AG09319 (cell line): Measurements from ENCODE around the gene LCNL1.

Source experiments
- DNase-seq: peaks from one replicate; pipeline ENCODE4 v3.0.0-alpha.2; 2010; ENCODE audit warnings: low read depth; ENCODE audit errors: extremely low read depth
- TF ChIP-seq, protein P1 (sequence below): IDR thresholded peaks from 2 replicates; pipeline ENCODE4 v1.5.1; 2011; ENCODE audit warnings: low read depth, mild to moderate bottlenecking, inconsistent platforms, low read length, moderate library complexity

Gene LCNL1

DNA sequence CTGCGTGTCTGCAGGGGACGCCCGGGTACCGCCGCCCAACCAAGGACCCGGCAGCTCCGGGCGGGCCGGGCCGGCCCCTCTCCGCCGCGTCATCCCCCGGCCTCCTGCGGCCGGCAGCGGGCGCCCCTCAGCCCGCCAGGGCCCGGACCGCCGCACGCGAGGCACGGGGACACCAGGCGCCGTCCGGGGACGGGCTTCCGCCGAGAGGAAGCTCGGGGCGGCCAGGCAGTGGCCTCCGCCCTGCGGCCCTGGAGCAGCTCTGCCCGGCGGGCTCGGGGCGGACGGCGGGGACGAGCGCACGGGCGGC lies 38.6 kb upstream of the LCNL1 start:
- TF ChIP-seq, protein P1, sequence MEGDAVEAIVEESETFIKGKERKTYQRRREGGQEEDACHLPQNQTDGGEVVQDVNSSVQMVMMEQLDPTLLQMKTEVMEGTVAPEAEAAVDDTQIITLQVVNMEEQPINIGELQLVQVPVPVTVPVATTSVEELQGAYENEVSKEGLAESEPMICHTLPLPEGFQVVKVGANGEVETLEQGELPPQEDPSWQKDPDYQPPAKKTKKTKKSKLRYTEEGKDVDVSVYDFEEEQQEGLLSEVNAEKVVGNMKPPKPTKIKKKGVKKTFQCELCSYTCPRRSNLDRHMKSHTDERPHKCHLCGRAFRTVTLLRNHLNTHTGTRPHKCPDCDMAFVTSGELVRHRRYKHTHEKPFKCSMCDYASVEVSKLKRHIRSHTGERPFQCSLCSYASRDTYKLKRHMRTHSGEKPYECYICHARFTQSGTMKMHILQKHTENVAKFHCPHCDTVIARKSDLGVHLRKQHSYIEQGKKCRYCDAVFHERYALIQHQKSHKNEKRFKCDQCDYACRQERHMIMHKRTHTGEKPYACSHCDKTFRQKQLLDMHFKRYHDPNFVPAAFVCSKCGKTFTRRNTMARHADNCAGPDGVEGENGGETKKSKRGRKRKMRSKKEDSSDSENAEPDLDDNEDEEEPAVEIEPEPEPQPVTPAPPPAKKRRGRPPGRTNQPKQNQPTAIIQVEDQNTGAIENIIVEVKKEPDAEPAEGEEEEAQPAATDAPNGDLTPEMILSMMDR = no peak
- peak; percentile 32 for DNase-seq

DNA sequence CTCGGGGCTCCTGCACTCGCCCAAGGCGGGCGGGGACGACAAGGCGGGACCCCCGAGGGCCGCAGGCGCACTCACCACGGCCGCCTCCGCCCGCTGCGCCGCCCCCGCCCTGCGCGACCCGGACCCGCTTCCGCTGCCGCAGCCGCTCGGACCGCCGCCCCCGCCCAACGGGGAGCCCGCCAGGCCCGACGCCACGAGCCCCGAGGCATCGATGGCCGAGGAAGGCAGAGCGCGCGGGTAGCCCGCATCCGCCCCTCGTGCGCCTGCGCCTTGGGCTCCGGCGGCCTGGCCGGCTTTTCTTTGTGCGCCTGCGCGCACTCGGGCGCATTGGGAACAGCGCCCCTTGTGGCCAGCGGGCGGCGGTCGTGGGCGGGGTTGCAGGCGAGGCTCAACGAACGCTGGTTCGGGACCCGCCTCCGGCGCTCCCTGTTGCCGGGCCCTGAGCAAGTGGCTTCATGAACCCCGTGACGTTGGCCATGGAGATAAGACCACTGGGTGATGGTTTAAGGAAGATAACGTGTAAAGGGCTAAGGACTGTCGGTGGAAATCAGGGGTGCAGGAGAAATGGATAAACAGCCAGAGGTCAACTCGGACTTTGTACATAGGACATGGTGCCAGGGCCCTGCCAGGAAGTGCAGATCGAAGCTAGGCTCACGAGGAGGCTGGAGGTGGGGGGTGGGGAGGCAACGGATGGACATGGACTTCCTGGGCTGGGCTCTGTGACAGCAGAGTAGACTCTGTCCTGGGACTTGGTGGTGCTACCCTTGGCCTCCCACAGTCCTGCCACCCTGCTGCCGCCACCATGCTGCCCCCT lies 38.1 kb upstream of the LCNL1 start, which contains the start of the genes C8G and FBXW5:
Gene C8G (plus strand): TSS at position 725 of the 814 bp plus-strand sequence. CDS start 78 bp downstream, at position 803.
Gene FBXW5 (minus strand): TSS at position 220 of the 814 bp plus-strand sequence. CDS start 655 bp downstream, outside the sequence.
- DNase-seq = peak; percentile 79
- TF ChIP-seq, protein P1 = peak; percentile 82

DNA sequence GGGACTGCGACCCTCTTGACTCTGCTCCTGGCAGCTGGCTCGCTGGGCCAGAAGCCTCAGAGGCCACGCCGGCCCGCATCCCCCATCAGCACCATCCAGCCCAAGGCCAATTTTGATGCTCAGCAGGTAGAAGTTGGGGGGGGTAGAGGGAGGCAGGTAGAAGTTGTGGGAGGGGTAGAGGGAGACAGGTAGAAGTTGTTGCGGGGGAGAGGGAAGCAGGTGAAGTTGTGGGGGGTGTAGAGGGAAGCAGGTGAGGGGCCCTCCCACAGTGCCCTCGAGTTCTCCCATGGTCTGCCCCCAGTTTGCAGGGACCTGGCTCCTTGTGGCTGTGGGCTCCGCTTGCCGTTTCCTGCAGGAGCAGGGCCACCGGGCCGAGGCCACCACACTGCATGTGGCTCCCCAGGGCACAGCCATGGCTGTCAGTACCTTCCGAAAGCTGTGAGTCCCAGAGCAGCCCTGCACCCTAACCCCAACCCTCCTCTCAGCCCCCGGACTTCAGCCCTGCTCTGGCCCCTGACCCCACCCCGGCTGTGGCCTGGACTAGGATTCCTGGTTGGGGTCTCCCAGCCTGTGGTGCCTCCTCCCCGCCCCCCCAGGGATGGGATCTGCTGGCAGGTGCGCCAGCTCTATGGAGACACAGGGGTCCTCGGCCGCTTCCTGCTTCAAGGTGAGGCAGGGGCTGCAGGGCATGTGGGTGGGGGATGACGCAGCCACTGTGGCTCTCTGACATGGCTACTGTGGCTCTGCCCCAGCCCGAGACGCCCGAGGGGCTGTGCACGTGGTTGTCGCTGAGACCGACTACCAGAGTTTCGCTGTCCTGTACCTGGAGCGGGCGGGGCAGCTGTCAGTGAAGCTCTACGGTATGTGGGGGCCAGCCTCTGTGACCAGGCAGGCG lies 37.2 kb upstream of the LCNL1 start:
- no peak for DNase-seq
- TF ChIP-seq, protein P1 = no peak

DNA sequence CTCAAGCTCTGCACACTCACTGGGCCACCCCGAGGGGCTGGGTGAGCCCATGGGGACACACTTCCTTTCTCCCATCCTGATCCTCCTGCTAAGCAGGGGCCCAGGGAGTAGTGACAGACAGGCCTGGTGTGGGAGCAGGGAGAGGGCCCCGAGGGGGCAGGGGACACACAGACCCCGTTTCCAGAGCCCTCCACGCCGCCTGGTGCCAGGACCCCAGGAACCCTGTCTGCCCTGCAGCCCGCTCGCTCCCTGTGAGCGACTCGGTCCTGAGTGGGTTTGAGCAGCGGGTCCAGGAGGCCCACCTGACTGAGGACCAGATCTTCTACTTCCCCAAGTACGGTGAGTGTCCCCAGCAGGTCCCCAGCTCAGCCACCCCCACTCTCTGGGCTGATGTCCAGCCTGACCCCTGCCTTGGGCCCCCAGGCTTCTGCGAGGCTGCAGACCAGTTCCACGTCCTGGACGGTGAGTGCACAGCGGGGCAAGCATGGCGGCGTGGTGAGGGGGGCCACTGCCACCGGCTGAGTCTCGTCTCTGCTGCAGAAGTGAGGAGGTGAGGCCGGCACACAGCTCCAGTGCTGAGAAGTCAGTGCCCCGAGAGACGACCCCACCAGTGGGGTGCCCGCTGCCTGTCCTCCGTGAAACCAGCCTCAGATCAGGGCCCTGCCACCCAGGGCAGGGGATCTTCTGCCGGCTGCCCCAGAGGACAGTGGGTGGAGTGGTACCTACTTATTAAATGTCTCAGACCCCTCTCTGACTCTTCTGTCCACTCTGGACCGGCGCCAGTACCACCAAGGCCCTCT lies 36.4 kb upstream of the LCNL1 start:
- DNase-seq = no peak
- TF ChIP-seq, protein P1 = no peak

DNA sequence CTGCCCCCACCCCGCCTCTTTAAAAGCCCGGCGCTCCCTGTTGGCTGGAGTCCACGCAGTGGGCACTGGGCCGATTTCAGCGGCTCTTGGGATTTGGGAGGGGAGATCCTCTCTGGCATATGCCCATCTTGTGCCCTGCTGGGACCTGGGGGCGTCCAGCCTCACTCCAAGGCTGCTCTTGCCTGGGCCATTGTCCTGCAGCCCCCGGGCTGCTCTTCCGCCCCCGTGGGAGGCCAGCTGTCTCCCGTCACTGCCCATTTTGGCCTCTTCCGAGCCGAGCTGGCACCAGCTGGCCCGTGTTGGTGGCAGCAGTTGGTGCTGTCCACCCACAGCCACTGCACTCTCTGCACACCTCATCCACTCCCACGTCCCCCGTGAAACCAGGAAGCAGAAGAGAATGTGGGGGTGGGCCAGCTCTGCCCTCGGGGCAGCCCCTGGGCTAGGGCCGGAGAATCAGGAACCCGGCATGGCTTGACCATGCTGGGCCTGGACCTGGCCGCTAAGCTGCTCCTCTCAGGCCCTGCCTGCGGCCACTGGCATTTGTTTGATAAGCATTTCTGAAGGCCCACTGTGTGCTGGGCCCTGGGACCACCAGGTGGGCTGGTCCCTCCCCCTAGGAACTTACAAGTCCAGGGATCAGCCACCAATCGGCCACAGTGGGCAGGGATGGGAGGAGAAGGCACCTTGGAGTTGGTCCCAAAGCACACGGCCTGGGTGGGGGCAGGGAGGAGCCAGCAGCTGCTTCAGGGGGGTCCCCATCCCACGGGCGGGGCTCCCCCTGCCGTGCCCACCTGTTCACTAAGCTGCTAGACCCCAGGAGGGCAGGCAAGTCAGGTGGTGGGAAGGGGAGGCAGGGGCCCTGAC lies 35.5 kb upstream of the LCNL1 start:
- no peak for DNase-seq
- TF ChIP-seq, protein P1 = no peak

DNA sequence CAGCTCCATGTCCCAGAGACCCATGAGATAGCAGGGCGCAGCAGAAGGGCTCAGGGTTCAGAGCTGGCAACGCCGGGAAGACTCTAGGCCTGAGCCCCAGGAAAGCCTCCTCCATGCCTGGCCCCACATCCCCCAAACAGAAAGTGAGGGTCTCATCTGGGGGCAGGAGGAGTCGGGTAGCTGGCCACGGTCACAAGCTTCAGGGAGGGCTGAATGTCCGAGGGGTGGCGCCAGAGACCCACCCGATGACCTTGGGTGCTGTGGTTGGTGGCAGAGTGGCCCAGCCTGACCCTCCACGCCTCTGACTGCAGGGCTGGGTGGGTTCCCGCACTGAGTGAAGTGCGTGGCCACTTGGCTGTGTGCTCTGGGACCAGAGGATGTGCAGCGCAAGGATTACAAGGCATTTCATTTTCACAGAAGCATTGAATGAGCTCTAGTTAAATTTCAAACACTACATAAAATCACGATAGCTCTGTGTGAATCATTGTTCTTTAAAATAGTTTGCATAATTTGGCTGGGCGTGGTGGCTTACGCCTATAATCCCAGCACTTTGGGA lies 34.8 kb upstream of the LCNL1 start:
- TF ChIP-seq, protein P1 = peak; percentile 47
- no peak for DNase-seq
